Loucy (cell line): ENCODE measurements around the gene NMNAT2.
"Not testable (repeated sequence)": the region's sequence is repeated elsewhere in the genome, so short reads cannot be mapped to it uniquely, and the experiment has no call there.

Experiments used
- H2AFZ ChIP-seq: fragments of 200-600 bp; sonication (generic); 2 replicates; pipeline ENCODE4 v1.6.0; 2016; ENCODE audit warnings: antibody characterized with exemption, mild to moderate bottlenecking, low read length, moderate library complexity
- H3F3A ChIP-seq: fragments of 200-600 bp; 2 replicates; pipeline ENCODE4 v1.6.0; 2016; ENCODE audit warnings: antibody characterized with exemption, low read depth, mild to moderate bottlenecking
- H3K27me3 ChIP-seq: fragments of 200-600 bp; sonication (generic); 2 replicates; pipeline ENCODE4 v1.6.1; 2014; ENCODE audit warnings: low read length, mild to moderate bottlenecking; ENCODE audit not compliant: insufficient read depth, poor library complexity, severe bottlenecking
- H3K36me3 ChIP-seq: fragments of 200-600 bp; sonication (generic); 2 replicates; pipeline ENCODE4 v1.6.1; 2016; ENCODE audit warnings: low read length; ENCODE audit not compliant: insufficient read depth
- H3K4me1 ChIP-seq: fragments of 200-600 bp; sonication (generic); 2 replicates; pipeline ENCODE4 v1.5.1; 2014; ENCODE audit warnings: low read length, mild to moderate bottlenecking; ENCODE audit not compliant: insufficient read depth, poor library complexity, severe bottlenecking
- H3K4me2 ChIP-seq: fragments of 200-600 bp; sonication (generic); 2 replicates; pipeline ENCODE4 v1.6.0; 2014; ENCODE audit warnings: antibody characterized with exemption, low read length, low read depth, mild to moderate bottlenecking; ENCODE audit not compliant: poor library complexity, severe bottlenecking
- H3K4me3 ChIP-seq: fragments of 200-600 bp; sonication (generic); 2 replicates; pipeline ENCODE4 v1.5.1; 2014; ENCODE audit warnings: low read length, mild to moderate bottlenecking, mixed read lengths; ENCODE audit not compliant: poor library complexity, severe bottlenecking
- H3K79me2 ChIP-seq: fragments of 200-600 bp; sonication (generic); 2 replicates; pipeline ENCODE4 v1.6.1; 2014; ENCODE audit warnings: low read length; ENCODE audit not compliant: insufficient read depth
- H3K9ac ChIP-seq: fragments of 200-600 bp; sonication (generic); 2 replicates; pipeline ENCODE4 v1.6.0; 2014; ENCODE audit warnings: mild to moderate bottlenecking, low read depth, low read length, moderate library complexity; ENCODE audit not compliant: poor library complexity, severe bottlenecking
- H3K9me2 ChIP-seq: fragments of 200-600 bp; sonication (generic); replicated peaks from 2 replicates; pipeline ENCODE4 v1.6.1; 2016; ENCODE audit warnings: low read depth, low read length, mixed read lengths
- H3K9me3 ChIP-seq: fragments of 200-600 bp; sonication (generic); 2 replicates; pipeline ENCODE4 v1.6.1; 2014; ENCODE audit warnings: mild to moderate bottlenecking, antibody characterized with exemption, low read length, low read depth; ENCODE audit not compliant: insufficient read depth
- H4K20me1 ChIP-seq: fragments of 200-600 bp; sonication (generic); 2 replicates; pipeline ENCODE4 v1.6.0; 2014; ENCODE audit warnings: antibody characterized with exemption, low read length, mild to moderate bottlenecking; ENCODE audit not compliant: insufficient read depth, poor library complexity, severe bottlenecking
- CTCF ChIP-seq: fragments of 200-600 bp; sonication (generic); conservative IDR thresholded peaks from 2 replicates; pipeline ENCODE4 v1.5.1; 2014; ENCODE audit warnings: mild to moderate bottlenecking, antibody characterized with exemption, low read length
- EZH2phosphoT487 ChIP-seq: fragments of 200-600 bp; IDR thresholded peaks from 2 replicates; pipeline ENCODE4 v1.6.1; 2018; ENCODE audit warnings: antibody characterized with exemption, mild to moderate bottlenecking, moderate library complexity, borderline replicate concordance

The NMNAT2 gene

GRCh38 chr1:183242556-183242955, 175.6 kb downstream of the NMNAT2 start:
- TF ChIP-seq EZH2phosphoT487, result no peak
- no peak for TF ChIP-seq CTCF
- no peak overlapping the region for H3K4me2 ChIP-seq
- H4K20me1 ChIP-seq, result no peaks in the 10 kb centered on the region
- no peaks in the 10 kb centered on the region for H3K27me3 ChIP-seq
- no peaks in the 10 kb centered on the region for H3F3A ChIP-seq
- H3K4me1 ChIP-seq, result no peaks in the 10 kb centered on the region
- H2AFZ ChIP-seq, result no peak overlapping the region
- H3K79me2 ChIP-seq, result no peaks in the 10 kb centered on the region
- H3K9me2 ChIP-seq, result no peaks in the 10 kb centered on the region
- no peak overlapping the region for H3K9ac ChIP-seq
- H3K36me3 ChIP-seq, result no peaks in the 10 kb centered on the region
- H3K9me3 ChIP-seq, result no peaks in the 10 kb centered on the region
- H3K4me3 ChIP-seq, result no peak overlapping the region

- H3K27me3 ChIP-seq, result no peaks in the 10 kb centered on the region
- H3K4me3 ChIP-seq, result no peak overlapping the region
- no peak overlapping the region for H2AFZ ChIP-seq
- no peak overlapping the region for H3K9ac ChIP-seq
- H4K20me1 ChIP-seq, result no peaks in the 10 kb centered on the region
- H3K9me3 ChIP-seq, result no peaks in the 10 kb centered on the region
- H3K4me1 ChIP-seq, result no peaks in the 10 kb centered on the region
- H3K4me2 ChIP-seq, result no peak overlapping the region
- H3K36me3 ChIP-seq, result no peaks in the 10 kb centered on the region
- no peak for TF ChIP-seq CTCF
- no peak for TF ChIP-seq EZH2phosphoT487
- H3K9me2 ChIP-seq, result no peaks in the 10 kb centered on the region
- no peaks in the 10 kb centered on the region for H3K79me2 ChIP-seq
- H3F3A ChIP-seq, result no peaks in the 10 kb centered on the region
These were observed 176.7 kb downstream of the NMNAT2 start for GRCh38 chr1:183241471-183241870.

- H3K79me2 ChIP-seq, H3K9ac ChIP-seq, H3K9me2 ChIP-seq, H3K9me3 ChIP-seq, H3K4me1 ChIP-seq, H3F3A ChIP-seq, H4K20me1 ChIP-seq, H3K27me3 ChIP-seq, H3K4me3 ChIP-seq, H3K36me3 ChIP-seq, H3K4me2 ChIP-seq, H2AFZ ChIP-seq: not testable (repeated sequence)
These were observed 177.3 kb downstream of the NMNAT2 start for GRCh38 chr1:183240853-183241252.

GRCh38 chr1:183240526-183240825, 177.7 kb downstream of the NMNAT2 start:
- no peaks in the 10 kb centered on the region for H4K20me1 ChIP-seq
- H2AFZ ChIP-seq, result no peak overlapping the region
- H3K4me3 ChIP-seq, result no peak overlapping the region
- no peaks in the 10 kb centered on the region for H3K79me2 ChIP-seq
- H3K9me3 ChIP-seq, result no peaks in the 10 kb centered on the region
- no peaks in the 10 kb centered on the region for H3F3A ChIP-seq
- no peaks in the 10 kb centered on the region for H3K27me3 ChIP-seq
- H3K4me2 ChIP-seq, result no peak overlapping the region
- no peaks in the 10 kb centered on the region for H3K4me1 ChIP-seq
- no peak overlapping the region for H3K9ac ChIP-seq
- TF ChIP-seq EZH2phosphoT487 (no peak), CTCF (no peak)
- no peaks in the 10 kb centered on the region for H3K9me2 ChIP-seq
- no peaks in the 10 kb centered on the region for H3K36me3 ChIP-seq
